Measurements from ENCODE around the gene GXYLT2.
"Not testable (repeated sequence)": the region's sequence is repeated elsewhere in the genome, so short reads cannot be mapped to it uniquely, and the experiment has no call there.

Gene GXYLT2

GRCh38 chr3:72892081-72892775 lies 4.4 kb downstream of the GXYLT2 start:
- no peak for DNase-seq

- peak in 1 of 5 experiments; percentile 8 for DNase-seq
These were observed 5.0 kb downstream of the GXYLT2 start for GRCh38 chr3:72892870-72893269.

GRCh38 chr3:72894976-72895552 lies 7.2 kb downstream of the GXYLT2 start:
- DNase-seq: no peak

GRCh38 chr3:72896996-72897757 lies 9.3 kb downstream of the GXYLT2 start:
- no peak for DNase-seq

- no peak for DNase-seq
These were observed 9.8 kb downstream of the GXYLT2 start for GRCh38 chr3:72897758-72898007.

GRCh38 chr3:72899349-72899765 lies 11.5 kb downstream of the GXYLT2 start:
- no peak for DNase-seq

GRCh38 chr3:72900048-72900447 lies 12.2 kb downstream of the GXYLT2 start:
- no peak for DNase-seq

GRCh38 chr3:72901840-72902239 lies 14.0 kb downstream of the GXYLT2 start:
- DNase-seq: no peak

- DNase-seq: no peak
These were observed 15.2 kb downstream of the GXYLT2 start for GRCh38 chr3:72903004-72903403.

- DNase-seq: no peak
These were observed 16.3 kb downstream of the GXYLT2 start for GRCh38 chr3:72904163-72904562.

- no peak for DNase-seq
These were observed 18.3 kb downstream of the GXYLT2 start for GRCh38 chr3:72906154-72906553.

GRCh38 chr3:72907131-72907711 lies 19.4 kb downstream of the GXYLT2 start:
- DNase-seq: no peak

GRCh38 chr3:72907731-72908620 lies 20.1 kb downstream of the GXYLT2 start:
- no peak for DNase-seq

- DNase-seq: no peak
These were observed 21.7 kb downstream of the GXYLT2 start for GRCh38 chr3:72909591-72909990.

GRCh38 chr3:72912532-72912931 lies 24.7 kb downstream of the GXYLT2 start:
- DNase-seq: no peak

GRCh38 chr3:72914383-72914782 lies 26.5 kb downstream of the GXYLT2 start:
- DNase-seq: peak in 1 of 5 experiments; percentile 7

GRCh38 chr3:72916250-72916649 lies 28.4 kb downstream of the GXYLT2 start:
- no peak for DNase-seq

GRCh38 chr3:72919520-72919919 lies 31.7 kb downstream of the GXYLT2 start:
- DNase-seq: no peak

- peak in 1 of 5 experiments; percentile 20 for DNase-seq
These were observed 36.2 kb downstream of the GXYLT2 start for GRCh38 chr3:72924055-72924454.

- DNase-seq: not testable (repeated sequence)
These were observed 41.2 kb downstream of the GXYLT2 start for GRCh38 chr3:72928781-72929735.

GRCh38 chr3:72930754-72931153 lies 42.9 kb downstream of the GXYLT2 start:
- DNase-seq: no peak

- no peak for DNase-seq
These were observed 44.6 kb downstream of the GXYLT2 start for GRCh38 chr3:72932416-72932815.
